ENCODE results near the gene PARPBP.
A peak's percentile ranks its signal among the peaks of the same experiment; 100 is the strongest.
"Not testable (repeated sequence)": the region's sequence is repeated elsewhere in the genome, so short reads cannot be mapped to it uniquely, and the experiment has no call there.

PARPBP gene

DNA sequence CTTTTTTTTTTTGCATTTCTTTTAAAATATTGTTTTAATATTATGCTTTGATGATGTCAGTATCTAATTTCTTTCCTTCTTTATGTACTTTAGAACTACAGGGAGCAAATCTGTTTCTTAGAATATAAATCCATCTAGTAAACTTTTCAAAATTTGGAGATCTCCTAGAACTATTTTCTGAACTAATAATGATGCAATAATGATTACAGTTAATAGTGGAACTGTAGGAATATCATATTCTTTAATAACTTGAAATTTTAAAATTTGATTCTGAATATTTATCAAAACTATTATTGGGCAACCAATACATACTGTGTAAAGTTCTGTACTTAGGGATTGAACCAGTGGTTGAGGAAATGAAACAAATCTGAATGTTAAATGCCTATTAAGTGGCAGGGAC is 100.8 kb downstream of the PARPBP start:
- Mint-ChIP-seq H3K4me3 (no peak overlapping the region), H3K27ac (no peak overlapping the region), H3K9me3 (no peaks in the 10 kb centered on the region), H3K36me3 (ENCODE audit: low read depth) (no peaks in the 10 kb centered on the region), H3K27me3 (ENCODE audit: low read depth, poor library complexity) (no peaks in the 10 kb centered on the region), H3K4me1 (no peaks in the 10 kb centered on the region)
- no peak for DNase-seq
- no peak for TF ChIP-seq CTCF (IDR thresholded peaks at IDR 0.05)

DNA sequence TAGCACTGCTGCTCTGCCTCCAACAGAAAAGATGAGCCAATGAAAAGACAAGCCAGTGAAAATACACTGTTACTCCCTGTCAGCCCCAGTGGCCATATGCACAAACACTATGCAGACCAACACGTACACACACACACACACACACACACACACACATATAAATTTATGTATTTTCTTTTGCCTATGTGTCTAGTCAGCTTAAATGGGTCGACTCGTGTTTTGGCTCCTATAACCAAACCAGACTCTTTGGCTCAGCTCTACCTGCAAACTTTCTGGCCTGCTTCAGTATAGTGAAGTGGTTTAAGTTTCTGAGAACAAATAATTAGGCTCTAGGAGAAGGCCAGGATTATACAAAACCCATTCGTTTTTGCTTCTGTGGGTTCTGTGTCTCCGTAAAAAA is 108.0 kb downstream of the PARPBP start:
- Mint-ChIP-seq H3K27ac (no peak overlapping the region), H3K4me1 (peaks cover 19% of the 10 kb centered on the region), H3K9me3 (peaks cover 6% of the 10 kb centered on the region), H3K4me3 (no peak overlapping the region), H3K27me3 (ENCODE audit: low read depth, poor library complexity) (no peaks in the 10 kb centered on the region), H3K36me3 (ENCODE audit: low read depth) (no peaks in the 10 kb centered on the region)
- TF ChIP-seq CTCF (IDR thresholded peaks at IDR 0.05) = no peak
- no peak for DNase-seq

GRCh38 chr12:102232036-102232435 is 112.1 kb downstream of the PARPBP start:
- H3K27me3 Mint-ChIP-seq (ENCODE audit: low read depth, poor library complexity) = no peaks in the 10 kb centered on the region
- peak overlapping the region; percentile 62 for H3K27ac Mint-ChIP-seq
- peaks cover 7% of the 10 kb centered on the region for H3K9me3 Mint-ChIP-seq
- DNase-seq = no peak
- no peak for TF ChIP-seq CTCF (IDR thresholded peaks at IDR 0.05)
- no peaks in the 10 kb centered on the region for H3K36me3 Mint-ChIP-seq (ENCODE audit: low read depth)
- peaks cover 23% of the 10 kb centered on the region for H3K4me1 Mint-ChIP-seq
- H3K4me3 Mint-ChIP-seq = no peak overlapping the region

GRCh38 chr12:102232446-102232845 is 112.5 kb downstream of the PARPBP start:
- peaks cover 7% of the 10 kb centered on the region for H3K9me3 Mint-ChIP-seq
- no peaks in the 10 kb centered on the region for H3K36me3 Mint-ChIP-seq (ENCODE audit: low read depth)
- no peaks in the 10 kb centered on the region for H3K27me3 Mint-ChIP-seq (ENCODE audit: low read depth, poor library complexity)
- H3K4me3 Mint-ChIP-seq = no peak overlapping the region
- TF ChIP-seq CTCF (IDR thresholded peaks at IDR 0.05) = no peak
- H3K4me1 Mint-ChIP-seq = peaks cover 23% of the 10 kb centered on the region
- no peak for DNase-seq
- peak overlapping the region; percentile 62 for H3K27ac Mint-ChIP-seq

- Mint-ChIP-seq H3K27me3 (ENCODE audit: low read depth, poor library complexity) (no peaks in the 10 kb centered on the region), H3K4me1 (peaks cover 23% of the 10 kb centered on the region), H3K36me3 (ENCODE audit: low read depth) (no peaks in the 10 kb centered on the region), H3K9me3 (peaks cover 19% of the 10 kb centered on the region), H3K4me3 (no peak overlapping the region), H3K27ac (no peak overlapping the region)
- no peak for DNase-seq
- no peak for TF ChIP-seq CTCF (IDR thresholded peaks at IDR 0.05)
Measured at GRCh38 chr12:102234599-102234998, 114.6 kb downstream of the PARPBP start.

DNA sequence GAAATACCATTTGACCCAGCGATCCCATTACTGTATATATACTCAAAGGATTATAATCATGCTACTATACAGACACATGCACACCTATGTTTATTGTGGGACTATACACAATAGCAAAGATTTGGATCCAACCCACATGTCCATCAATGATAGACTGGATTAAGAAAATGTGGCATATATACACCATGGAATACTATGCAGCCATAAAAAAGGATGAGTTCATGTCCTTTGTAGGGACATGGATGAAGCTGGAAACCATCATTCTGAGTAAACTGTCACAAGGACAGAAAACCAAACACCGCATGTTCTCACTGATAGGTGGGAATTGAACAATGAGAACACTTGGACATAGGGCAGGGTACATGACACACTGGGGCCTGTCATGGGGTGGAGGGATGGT is 120.9 kb downstream of the PARPBP start:
- not testable (repeated sequence) for H3K27me3 Mint-ChIP-seq (ENCODE audit: low read depth, poor library complexity); H3K4me3 Mint-ChIP-seq; H3K4me1 Mint-ChIP-seq; H3K36me3 Mint-ChIP-seq (ENCODE audit: low read depth); DNase-seq; H3K27ac Mint-ChIP-seq
- peaks cover 50% of the 10 kb centered on the region for H3K9me3 Mint-ChIP-seq

Data from nephron progenitor cell (in vitro differentiated cells).